Activated gamma-delta T cell treated with Interleukin-2 at 50 U/mL for 16 hours (primary cell): ENCODE measurements around the gene ERC1.

Experiments used
- DNase-seq: peaks from one replicate; pipeline ENCODE4 v3.0.0-alpha.2; 2020

Gene ERC1

DNA sequence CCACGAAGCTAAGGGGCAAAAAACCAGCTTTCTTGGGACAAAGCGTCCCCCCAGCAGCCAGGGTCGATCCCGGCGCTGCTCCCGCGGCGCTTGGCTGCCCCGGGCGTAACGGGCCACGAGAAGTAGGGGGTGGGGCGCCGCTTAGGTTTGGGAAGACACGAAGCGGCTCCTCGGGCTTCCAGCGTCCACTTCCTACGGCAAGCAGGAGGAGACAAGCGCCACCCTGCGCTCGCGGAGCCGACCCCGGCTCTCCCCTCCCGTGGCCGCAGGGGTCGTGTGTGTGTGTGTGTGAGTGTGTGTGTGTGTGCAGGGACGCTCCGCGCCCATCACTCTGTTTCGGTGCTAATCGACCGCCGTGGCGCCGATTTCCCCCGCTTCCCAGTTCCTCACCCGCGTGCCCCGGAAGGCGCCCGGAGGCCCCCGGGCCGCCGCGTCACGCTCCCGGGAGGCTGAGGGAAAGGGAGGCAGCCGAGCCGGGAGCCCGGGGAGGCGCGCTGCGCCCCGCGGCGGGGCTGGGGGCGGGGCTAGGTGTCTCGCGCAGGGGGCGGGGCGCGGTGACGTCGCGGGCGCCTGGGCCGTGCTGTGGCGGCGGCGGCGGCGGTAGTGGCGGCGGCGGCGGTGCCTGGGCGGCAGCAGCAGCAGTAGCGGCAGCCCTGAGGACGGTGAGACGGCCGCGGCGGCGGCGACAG, at the start of gene ERC1:
Gene ERC1, plus strand, starts transcription at position 563 of the 689 bp plus-strand sequence. CDS start 36,681 bp downstream, outside the sequence.
- DNase-seq, result peak; percentile 81

- DNase-seq, result no peak
Measured at GRCh38 chr12:943051-943450, 48.0 kb upstream of the ERC1 start.

GRCh38 chr12:944211-944610, 46.8 kb upstream of the ERC1 start:
- no peak for DNase-seq

DNA sequence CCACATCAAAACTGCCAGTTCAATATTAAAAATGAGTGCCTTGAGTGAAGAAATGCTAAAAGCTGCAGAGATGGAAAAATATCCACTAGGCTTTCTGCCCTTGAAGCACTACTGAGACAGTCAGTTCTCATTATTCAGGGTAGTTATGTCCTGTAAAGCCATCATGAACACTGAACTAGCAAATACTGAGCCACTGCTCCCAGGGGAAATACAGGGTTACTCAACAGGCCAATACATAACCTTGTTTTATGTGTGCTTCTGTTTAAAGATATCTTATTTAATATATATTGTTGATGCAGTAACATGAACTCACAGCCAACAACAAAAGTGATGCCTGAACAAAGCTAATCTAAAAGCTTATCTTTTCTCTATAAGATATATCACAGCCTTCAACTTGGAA, 44.8 kb upstream of the ERC1 start:
- no peak for DNase-seq

DNA sequence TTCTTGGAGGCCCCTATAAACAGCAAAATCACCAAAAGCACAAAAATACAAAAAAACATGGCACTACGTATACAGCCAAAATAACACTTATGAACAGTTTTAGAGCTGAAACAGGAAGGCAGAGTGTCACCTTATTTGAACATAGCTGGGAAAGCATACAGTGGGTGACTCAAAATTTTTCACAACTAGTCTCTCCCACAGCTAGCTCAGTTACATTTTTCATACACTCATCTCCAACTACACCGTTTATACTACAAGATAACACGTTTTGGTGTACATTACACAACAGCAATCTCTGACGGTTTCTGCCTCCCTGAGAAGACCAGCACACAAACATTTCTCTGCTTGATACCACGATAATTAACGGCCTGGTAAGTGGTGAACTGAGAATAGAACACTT, 44.4 kb upstream of the ERC1 start:
- no peak for DNase-seq

DNA sequence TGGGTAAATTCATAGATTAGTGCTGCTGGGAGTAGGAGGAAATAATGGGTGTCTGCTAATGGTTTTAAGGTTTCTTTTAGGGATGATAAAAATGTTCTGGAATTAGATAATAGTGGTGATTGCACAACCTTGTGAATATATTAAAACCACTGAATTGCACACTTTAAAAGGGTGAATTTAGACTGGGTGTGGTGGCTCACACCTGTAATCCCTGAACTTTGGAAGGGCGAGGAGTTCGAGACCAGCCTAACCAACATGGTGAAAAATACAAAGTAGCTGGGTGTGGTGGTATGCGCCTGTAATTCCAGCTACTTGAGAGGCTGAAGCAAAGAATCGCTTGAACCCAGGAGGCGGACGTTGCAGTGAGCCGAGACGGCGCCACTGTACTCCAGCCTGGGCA, 42.8 kb upstream of the ERC1 start:
- DNase-seq, result no peak

DNA sequence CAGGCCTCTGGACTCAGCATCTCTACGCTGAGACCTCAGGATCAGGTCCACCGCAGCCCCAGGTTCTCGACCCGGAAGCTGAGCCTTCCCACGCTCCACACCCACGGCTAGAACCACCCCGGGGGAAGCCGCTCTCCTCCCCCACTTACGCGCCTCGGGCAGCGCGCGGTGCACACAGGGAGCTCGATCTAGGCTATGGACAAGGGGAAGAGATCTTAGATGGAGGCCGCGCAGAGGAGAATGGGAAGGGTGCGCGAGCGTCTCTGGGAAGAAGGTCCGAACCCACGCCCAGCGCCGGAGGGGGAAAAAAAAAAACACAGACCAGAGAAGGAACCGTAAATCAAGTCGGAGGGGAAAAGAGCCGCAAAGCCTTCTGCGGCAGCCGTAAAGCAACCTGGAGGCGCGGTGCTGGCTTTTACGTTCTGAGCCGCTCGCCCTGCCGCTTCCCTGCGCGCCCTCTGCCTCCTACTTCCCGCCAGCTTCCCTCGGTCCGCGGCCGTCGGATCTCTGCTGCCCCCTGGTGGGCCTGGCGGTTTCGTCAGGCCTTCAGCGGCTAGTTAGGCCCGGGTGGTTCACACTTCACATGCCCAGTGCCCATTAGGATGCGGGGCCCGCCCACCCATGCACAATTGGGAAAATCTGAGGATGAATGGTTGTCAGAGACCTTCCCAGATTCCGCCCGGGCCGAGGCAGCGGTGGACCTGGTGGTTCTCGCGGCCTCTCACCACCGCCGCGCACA, 41.4 kb upstream of the ERC1 start, which contains the start of gene RAD52:
Gene RAD52, minus strand, starts transcription at position 242 of the 739 bp plus-strand sequence. CDS start 16,636 bp downstream, outside the sequence.
- DNase-seq, result peak; percentile 97

GRCh38 chr12:951176-951575, 39.8 kb upstream of the ERC1 start:
- no peak for DNase-seq

GRCh38 chr12:953776-954175, 37.2 kb upstream of the ERC1 start:
- no peak for DNase-seq

DNA sequence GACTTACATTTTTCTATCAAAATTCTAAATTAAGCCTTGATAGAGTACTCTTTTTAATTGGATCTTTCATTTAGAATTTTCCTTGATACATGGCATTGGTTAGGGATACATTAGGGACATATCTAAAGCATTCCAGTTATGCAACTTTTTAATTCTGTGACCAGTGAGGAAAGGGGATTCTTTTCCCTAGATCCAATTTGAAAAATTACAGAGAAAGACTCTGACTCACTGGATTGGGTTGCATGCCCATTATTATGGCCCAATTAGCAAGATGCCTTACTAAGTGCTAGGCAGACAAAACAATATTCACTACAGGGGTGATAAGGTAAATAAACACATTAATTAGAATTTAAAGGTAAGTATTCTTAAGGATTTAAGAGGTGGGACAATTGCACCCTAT, 36.3 kb upstream of the ERC1 start:
- no peak for DNase-seq

GRCh38 chr12:955939-956338, 35.1 kb upstream of the ERC1 start:
- no peak for DNase-seq

- DNase-seq, result no peak
Measured at GRCh38 chr12:958588-959123, 32.4 kb upstream of the ERC1 start.

DNA sequence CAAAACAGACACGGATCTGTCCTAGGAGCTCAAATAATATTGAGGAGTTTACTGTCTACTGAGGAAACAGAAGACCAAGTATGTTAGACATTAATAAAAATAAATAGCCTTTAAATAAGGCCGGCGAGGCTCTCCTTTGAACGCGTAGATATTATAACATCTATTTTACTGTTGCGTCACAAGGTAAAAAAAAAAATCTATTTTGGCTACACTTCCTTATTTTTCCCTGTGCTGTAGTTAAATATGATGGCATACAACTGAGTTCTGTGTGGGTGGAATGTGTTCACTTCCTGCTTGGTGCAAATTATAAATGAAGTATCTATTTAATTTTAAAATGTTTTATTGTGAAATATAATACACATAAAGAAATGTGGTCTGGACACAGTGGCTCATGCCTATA, 24.3 kb upstream of the ERC1 start:
- no peak for DNase-seq

- DNase-seq, result no peak
Measured at GRCh38 chr12:967641-968040, 23.4 kb upstream of the ERC1 start.

DNA sequence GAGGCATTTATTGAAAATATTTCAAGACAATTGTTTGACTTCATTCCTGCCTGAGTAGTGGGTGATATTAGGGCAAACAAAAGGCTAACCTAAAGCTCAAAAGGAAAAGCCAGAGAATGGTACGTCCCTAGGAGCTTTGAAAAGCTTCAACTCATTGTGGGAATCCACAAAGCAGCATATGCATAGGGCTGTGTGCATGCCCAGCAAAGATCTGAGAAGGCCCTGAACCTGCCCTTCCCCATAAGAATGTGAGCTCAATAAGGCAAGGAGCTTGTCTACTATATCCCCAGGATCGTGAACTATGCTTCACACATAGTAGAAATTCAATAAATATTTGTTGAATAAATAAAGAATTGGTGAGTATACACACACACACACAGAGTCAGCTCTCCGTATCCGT, 22.5 kb upstream of the ERC1 start:
- no peak for DNase-seq

DNA sequence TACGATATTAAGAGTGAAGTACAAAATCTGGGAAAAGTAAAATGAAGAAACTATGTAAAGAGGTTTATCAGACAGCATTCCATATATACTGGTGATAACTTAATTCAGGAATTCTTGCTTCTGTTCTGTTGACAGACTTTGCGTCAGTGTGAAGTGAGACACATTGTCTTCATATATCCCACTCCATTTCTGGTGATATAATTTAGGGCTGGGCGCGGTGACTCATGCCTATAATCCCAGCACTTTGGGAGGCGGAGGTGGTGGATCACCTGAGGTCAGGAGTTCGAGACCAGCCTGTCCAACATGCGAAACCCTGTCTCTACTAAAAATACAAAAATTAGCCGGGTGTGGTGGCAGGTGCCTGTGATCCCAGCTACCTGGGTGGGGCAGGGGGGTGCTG, 21.2 kb upstream of the ERC1 start:
- DNase-seq, result no peak

DNA sequence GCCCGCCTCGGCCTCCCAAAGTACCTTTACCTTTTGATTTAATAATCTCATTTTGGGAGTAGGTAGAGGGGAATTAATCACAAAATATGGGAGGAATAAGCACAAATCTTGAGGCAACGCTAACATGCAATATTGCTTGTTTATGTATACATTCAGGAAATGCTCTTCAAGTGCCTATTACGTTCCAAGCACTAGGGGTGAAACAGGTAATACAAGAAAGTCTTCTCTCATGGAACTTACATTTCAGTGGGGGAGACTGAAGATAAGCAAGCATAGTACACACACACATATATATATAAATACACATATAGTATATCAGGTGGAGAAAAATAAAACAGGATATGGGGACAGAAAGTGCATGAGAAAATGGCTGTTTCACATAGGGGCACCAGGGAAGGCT, 19.0 kb upstream of the ERC1 start:
- no peak for DNase-seq

DNA sequence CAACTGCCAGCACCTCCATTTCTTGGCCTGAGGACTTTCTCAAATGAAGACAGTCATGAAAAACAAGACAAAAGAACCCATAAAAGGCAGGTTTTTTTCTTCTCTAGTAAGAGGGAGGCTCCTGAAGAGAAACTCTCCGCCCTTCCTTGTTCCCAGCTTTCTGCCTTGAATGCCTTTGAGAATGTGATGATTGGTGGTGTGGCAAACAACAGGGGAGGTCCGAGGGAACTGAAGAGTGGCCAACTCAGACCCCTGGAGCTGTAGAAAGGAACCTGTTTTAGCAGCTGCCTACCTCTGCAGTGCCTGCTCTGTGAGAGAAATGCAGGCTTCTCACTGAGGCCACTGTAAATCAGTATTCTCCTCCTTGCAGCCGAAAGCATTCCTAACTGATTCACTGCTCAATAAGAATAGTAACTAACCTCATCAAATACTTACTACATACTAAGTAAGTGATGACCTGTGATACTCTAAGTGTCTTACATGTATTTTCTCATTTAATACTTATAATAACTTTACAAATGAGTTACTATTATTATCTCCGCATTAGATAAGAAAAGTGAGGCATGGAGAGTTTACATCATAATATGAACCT, 16.7 kb upstream of the ERC1 start:
- no peak for DNase-seq

GRCh38 chr12:976644-977043, 14.4 kb upstream of the ERC1 start:
- DNase-seq, result no peak

DNA sequence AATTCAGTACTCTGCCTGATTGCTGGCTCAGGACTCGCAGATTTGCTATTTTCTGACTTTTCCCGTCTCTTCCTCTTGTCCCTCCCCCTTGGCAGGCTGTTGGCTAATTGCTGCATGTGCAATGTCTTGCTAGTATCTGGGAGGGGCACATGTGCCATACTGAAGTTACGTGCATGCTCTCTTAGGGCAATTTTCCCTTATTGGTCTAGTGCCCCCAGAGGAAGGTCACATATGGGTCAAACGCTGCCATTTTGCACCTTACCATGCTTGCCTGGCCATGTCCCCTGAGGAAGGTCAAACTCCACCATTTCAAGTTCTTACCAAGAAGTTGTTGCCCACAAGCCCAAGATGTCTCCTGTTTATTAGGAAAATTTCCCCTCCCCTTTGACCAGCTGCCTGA, 13.9 kb upstream of the ERC1 start:
- DNase-seq, result no peak

GRCh38 chr12:979349-979748, 11.7 kb upstream of the ERC1 start:
- DNase-seq, result no peak

- no peak for DNase-seq
Measured at GRCh38 chr12:981176-981828, 9.7 kb upstream of the ERC1 start.

DNA sequence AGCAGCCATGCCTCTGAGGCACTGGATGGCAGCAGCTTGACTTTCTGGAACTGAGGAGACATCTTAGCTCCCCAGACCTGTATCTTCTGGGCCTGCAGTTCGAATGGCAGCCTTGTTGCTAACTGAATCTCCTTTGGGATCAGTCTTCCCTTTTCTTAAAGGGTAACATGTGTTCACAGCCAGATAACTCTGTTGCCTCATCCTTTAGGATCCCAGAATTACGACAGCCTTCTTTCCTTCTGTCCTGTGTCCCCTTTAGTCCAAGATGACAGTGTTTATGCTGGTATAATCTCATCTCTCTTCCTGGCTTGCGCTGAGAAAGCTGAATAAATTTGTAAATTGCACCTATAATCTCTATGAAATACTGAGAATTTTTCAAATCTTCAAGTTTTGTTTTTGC, 9.1 kb upstream of the ERC1 start:
- DNase-seq, result no peak
